Keratinocyte (primary cell): Measurements from ENCODE around the gene ARMCX5. TPM values are rescaled to one million over a fixed set of nuclear protein-coding genes. Genes with fewer than 3 reads are reported as not detected.

Experiments used
- DNase-seq: peaks from one replicate; pipeline ENCODE4 v3.0.0-alpha.2; 2011; ENCODE audit warnings: low read depth, missing footprints, low spot score
- FAIRE-seq: peaks from 2 replicates; lab custom pipeline; 2011; peaks lifted over from hg19 to GRCh38; lab: Jason Lieb, UNC
- H2AFZ ChIP-seq: 2 replicates; pipeline ENCODE4 v1.6.0; 2012; ENCODE audit warnings: low read length, control low read depth, inconsistent platforms; ENCODE audit not compliant: control insufficient read depth
- H3K27ac ChIP-seq: 2 replicates; pipeline ENCODE4 v1.5.1; 2011; ENCODE audit warnings: low read length; ENCODE audit not compliant: control insufficient read depth, insufficient read depth
- H3K27me3 ChIP-seq: 3 replicates; pipeline ENCODE4 v1.6.0; 2011; ENCODE audit warnings: low read length; ENCODE audit not compliant: control insufficient read depth, insufficient read depth; ENCODE audit errors: extremely low read depth
- H3K36me3 ChIP-seq, 2 experiments: 2 replicates in 1 of 2; 3 replicates in 1 of 2; pipeline ENCODE4 v1.5.1; 2011; ENCODE audit warnings: low read length in 2 of 2, mild to moderate bottlenecking in 1 of 2; ENCODE audit not compliant: control insufficient read depth in 2 of 2, insufficient read depth in 2 of 2; ENCODE audit errors: extremely low read depth in 1 of 2
- H3K4me1 ChIP-seq: 3 replicates; pipeline ENCODE4 v1.5.1; 2011; ENCODE audit warnings: low read length; ENCODE audit not compliant: control insufficient read depth, insufficient read depth; ENCODE audit errors: extremely low read depth
- H3K4me2 ChIP-seq: 3 replicates; pipeline ENCODE4 v1.6.0; 2011; ENCODE audit warnings: low read depth, low read length; ENCODE audit not compliant: control insufficient read depth, insufficient read depth; ENCODE audit errors: extremely low read depth
- H3K4me3 ChIP-seq, 3 experiments: fragments of 200-600 bp in 1 of 3; sonication (generic) in 1 of 3; 2 replicates in 2 of 3; 3 replicates in 1 of 3; pipeline ENCODE4 v1.5.1; 2011 to 2016; ENCODE audit warnings: low read length in 3 of 3, mild to moderate bottlenecking in 3 of 3, control low read depth in 2 of 3, inconsistent platforms in 1 of 3, low read depth in 1 of 3, mixed read lengths in 1 of 3, mixed run types in 1 of 3, moderate library complexity in 1 of 3; ENCODE audit not compliant: control insufficient read depth in 2 of 3, insufficient read depth in 2 of 3; ENCODE audit errors: extremely low read depth in 1 of 3
- H3K79me2 ChIP-seq: 2 replicates; pipeline ENCODE4 v1.6.0; 2012; ENCODE audit warnings: low read length; ENCODE audit not compliant: control insufficient read depth, insufficient read depth
- H3K9ac ChIP-seq: 3 replicates; pipeline ENCODE4 v1.6.0; 2011; ENCODE audit warnings: low read length; ENCODE audit not compliant: control insufficient read depth, insufficient read depth; ENCODE audit errors: extremely low read depth
- H3K9me1 ChIP-seq: 3 replicates; pipeline ENCODE4 v1.6.0; 2011; ENCODE audit warnings: low read length; ENCODE audit not compliant: control insufficient read depth, insufficient read depth; ENCODE audit errors: extremely low read depth
- H3K9me3 ChIP-seq: 2 replicates; pipeline ENCODE4 v1.5.1; 2012; ENCODE audit warnings: low read depth, low read length; ENCODE audit not compliant: control insufficient read depth
- H4K20me1 ChIP-seq: 3 replicates; pipeline ENCODE4 v1.6.0; 2011; ENCODE audit warnings: low read length; ENCODE audit not compliant: control insufficient read depth, insufficient read depth; ENCODE audit errors: extremely low read depth
- EZH2 ChIP-seq: IDR thresholded peaks from one replicate; pipeline ENCODE4 v1.6.1; 2012; ENCODE audit warnings: inconsistent platforms, mild to moderate bottlenecking, low read length, moderate library complexity
- dilution Hi-C: fragments of 300-500 bp; cut with MboI; formaldehyde crosslinking; loops from one replicate; pipeline ENCODE4 v1.7.0; 2020; ENCODE audit warnings: low sequenced_read_pairs; ENCODE audit not compliant: extremely low pct_ligation_motif_present
- polyA plus RNA-seq, 5 experiments: library from polyadenylated mRNA; depleted of rRNA in 3 of 5; stranded (reverse) in 3 of 5; stranded (forward) in 1 of 5; unstranded in 1 of 5; fragments of >200 nt; gene quantifications; 1 replicate in 1 of 5; 2 replicates in 3 of 5; 3 replicates in 1 of 5; pipeline versions ENCODE4 v1.2.1 to v1.2.3, GENCODE V29; 2011 to 2012; ENCODE audit warnings: missing spikeins in 2 of 5, low read depth in 1 of 5, low replicate concordance in 1 of 5
- TF ChIP-seq, protein P1 (sequence below), 3 experiments: IDR thresholded peaks in 1 of 3; conservative IDR thresholded peaks in 1 of 3; optimal IDR thresholded peaks in 1 of 3; 2 replicates in 2 of 3; 3 replicates in 1 of 3; pipeline versions ENCODE3 to v1.5.1; 2011; ENCODE audit warnings: low read length in 3 of 3, mild to moderate bottlenecking in 3 of 3, moderate library complexity in 2 of 3, control low read depth in 1 of 3, inconsistent platforms in 1 of 3; ENCODE audit not compliant: insufficient read depth in 2 of 3; ENCODE audit errors: extremely low read depth in 1 of 3

ARMCX5 gene
- polyA plus RNA-seq, 1 donor (not counting 4 experiments of a cell fraction or from before 2014, with no cell fraction given) = 11.6 TPM

DNA sequence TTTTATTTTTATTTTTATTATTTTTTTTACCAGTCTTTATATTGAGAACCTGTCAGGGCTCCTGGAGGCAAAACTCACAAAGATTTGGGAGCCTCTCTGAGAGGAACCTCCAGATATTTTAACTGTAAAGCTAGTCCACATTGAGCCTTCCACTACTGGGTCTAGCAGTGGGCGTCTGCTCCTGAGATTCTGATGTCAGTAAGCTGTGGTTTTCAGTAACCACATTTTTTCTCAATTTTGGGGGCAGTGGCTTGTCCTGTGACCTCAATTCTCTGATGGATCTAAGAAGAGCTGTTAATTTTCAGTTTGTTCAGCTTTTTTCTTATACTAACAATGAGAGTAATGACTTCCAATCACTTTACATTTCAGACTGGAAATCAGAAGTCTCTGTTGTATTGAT lies 28.3 kb downstream of the ARMCX5 start:
- DNase-seq (no peak), FAIRE-seq (no peak)
- TF ChIP-seq, protein P1, sequence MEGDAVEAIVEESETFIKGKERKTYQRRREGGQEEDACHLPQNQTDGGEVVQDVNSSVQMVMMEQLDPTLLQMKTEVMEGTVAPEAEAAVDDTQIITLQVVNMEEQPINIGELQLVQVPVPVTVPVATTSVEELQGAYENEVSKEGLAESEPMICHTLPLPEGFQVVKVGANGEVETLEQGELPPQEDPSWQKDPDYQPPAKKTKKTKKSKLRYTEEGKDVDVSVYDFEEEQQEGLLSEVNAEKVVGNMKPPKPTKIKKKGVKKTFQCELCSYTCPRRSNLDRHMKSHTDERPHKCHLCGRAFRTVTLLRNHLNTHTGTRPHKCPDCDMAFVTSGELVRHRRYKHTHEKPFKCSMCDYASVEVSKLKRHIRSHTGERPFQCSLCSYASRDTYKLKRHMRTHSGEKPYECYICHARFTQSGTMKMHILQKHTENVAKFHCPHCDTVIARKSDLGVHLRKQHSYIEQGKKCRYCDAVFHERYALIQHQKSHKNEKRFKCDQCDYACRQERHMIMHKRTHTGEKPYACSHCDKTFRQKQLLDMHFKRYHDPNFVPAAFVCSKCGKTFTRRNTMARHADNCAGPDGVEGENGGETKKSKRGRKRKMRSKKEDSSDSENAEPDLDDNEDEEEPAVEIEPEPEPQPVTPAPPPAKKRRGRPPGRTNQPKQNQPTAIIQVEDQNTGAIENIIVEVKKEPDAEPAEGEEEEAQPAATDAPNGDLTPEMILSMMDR (optimal IDR thresholded peaks at IDR 0.05 in 1 of 3, IDR thresholded peaks at IDR 0.05 in 1 of 3, conservative IDR thresholded peaks at IDR 0.05 in 1 of 3; ENCODE audit: extremely low read depth in 1 of 3, insufficient read depth in 2 of 3, low read length in 3 of 3) = no peak
- no peak for TF ChIP-seq EZH2
- no peak overlapping the region for H3K4me2 ChIP-seq
- H2AFZ ChIP-seq = no peak overlapping the region
- no peak overlapping the region for H3K4me3 ChIP-seq
- no peaks in the 10 kb centered on the region for H3K36me3 ChIP-seq
- no peaks in the 10 kb centered on the region for H4K20me1 ChIP-seq
- dilution Hi-C loops = no loop called here
- H3K9me1 ChIP-seq = no peaks in the 10 kb centered on the region
- no peaks in the 10 kb centered on the region for H3K9me3 ChIP-seq
- no peaks in the 10 kb centered on the region for H3K79me2 ChIP-seq
- no peak overlapping the region for H3K9ac ChIP-seq
- H3K27ac ChIP-seq = no peak overlapping the region
- no peaks in the 10 kb centered on the region for H3K27me3 ChIP-seq
- H3K4me1 ChIP-seq = no peaks in the 10 kb centered on the region

DNA sequence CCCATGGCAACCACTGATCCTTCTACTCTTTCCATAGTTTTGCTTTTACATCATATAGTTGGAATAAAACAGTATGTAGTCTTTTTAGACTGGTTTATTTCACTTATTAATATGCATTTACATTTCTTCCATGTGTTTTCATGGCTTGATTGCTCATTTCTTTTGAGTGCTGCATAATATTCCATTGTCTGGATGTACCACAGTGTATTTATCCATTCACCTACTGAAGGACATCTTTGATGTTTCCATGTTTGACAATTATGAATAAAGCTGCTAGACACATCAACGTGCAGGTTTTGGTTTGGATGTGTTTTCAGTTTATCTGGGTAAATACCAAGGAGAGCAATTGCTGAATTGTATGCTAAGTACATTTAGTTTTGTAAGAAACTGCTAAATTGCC lies 38.2 kb downstream of the ARMCX5 start:
- no peaks in the 10 kb centered on the region for H3K79me2 ChIP-seq
- no peaks in the 10 kb centered on the region for H3K36me3 ChIP-seq
- H3K9ac ChIP-seq = no peak overlapping the region
- no peaks in the 10 kb centered on the region for H3K27me3 ChIP-seq
- H3K4me1 ChIP-seq = no peaks in the 10 kb centered on the region
- H3K9me1 ChIP-seq = no peaks in the 10 kb centered on the region
- H3K4me3 ChIP-seq = no peak overlapping the region
- no peak for FAIRE-seq
- H2AFZ ChIP-seq = no peak overlapping the region
- H3K4me2 ChIP-seq = no peak overlapping the region
- H3K27ac ChIP-seq = no peak overlapping the region
- no peak for DNase-seq
- no peaks in the 10 kb centered on the region for H4K20me1 ChIP-seq
- dilution Hi-C loops = no loop called here
- no peaks in the 10 kb centered on the region for H3K9me3 ChIP-seq
- no peak for TF ChIP-seq EZH2

DNA sequence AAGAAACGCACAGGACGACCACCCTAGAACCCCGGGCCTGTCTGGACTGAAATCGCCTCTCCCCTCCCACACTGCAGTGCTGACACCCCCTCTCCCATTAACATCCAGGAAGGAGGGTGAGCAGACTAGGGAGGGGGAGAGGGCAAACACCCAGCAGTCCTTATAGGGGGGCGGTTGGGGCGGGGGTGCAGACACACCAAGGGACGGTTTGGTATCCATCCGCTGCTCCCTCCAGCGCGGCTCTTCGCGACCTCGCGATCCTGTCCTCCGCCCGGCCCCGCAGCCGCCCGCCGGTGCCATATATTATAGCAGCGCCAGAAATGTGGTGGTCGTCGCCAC lies 51.6 kb downstream of the ARMCX5 start:
- H3K4me1 ChIP-seq = no peaks in the 10 kb centered on the region
- no peak overlapping the region for H3K9ac ChIP-seq

More for the DNA sequence above, 51.6 kb downstream of the ARMCX5 start:
- DNase-seq (no peak), FAIRE-seq (no peak)
- Histone ChIP-seq H3K4me3 (peak overlapping the region in 2 of 3 experiments; percentile 25 to 35), H3K4me2 (peak overlapping the region; percentile 66), H3K79me2 (no peaks in the 10 kb centered on the region), H2AFZ (no peak overlapping the region), H3K27ac (no peak overlapping the region), H3K27me3 (no peaks in the 10 kb centered on the region), H3K36me3 (no peaks in the 10 kb centered on the region), H3K9me3 (no peaks in the 10 kb centered on the region), H4K20me1 (no peaks in the 10 kb centered on the region), H3K9me1 (no peaks in the 10 kb centered on the region)
- TF ChIP-seq EZH2 = no peak
- TF ChIP-seq, protein P1 (optimal IDR thresholded peaks at IDR 0.05 in 1 of 3, IDR thresholded peaks at IDR 0.05 in 1 of 3, conservative IDR thresholded peaks at IDR 0.05 in 1 of 3; ENCODE audit: extremely low read depth in 1 of 3, insufficient read depth in 2 of 3, low read length in 3 of 3) = no peak
- dilution Hi-C loops = no loop called here
